Central memory CD8-positive, alpha-beta T cell (primary cell): Measurements from ENCODE around the gene VSIG10L2.
"Not testable (repeated sequence)": the region's sequence is repeated elsewhere in the genome, so short reads cannot be mapped to it uniquely, and the experiment has no call there.

Source experiments
- ATAC-seq: fragments of 150-1000 bp; cut with Tn5 transposase; replicated peaks from 2 replicates; pipeline ENCODE4 v1.10.0; 2022; ENCODE audit warnings: mild to moderate bottlenecking, moderate FRiP score, moderate number of reproducible peaks; ENCODE audit not compliant: poor library complexity, severe bottlenecking; ENCODE audit errors: extremely low read depth
- DNase-seq, 2 donors: peaks; one replicate each; pipeline ENCODE4 v3.0.0; 2021; ENCODE audit warnings: low spot score in 2 of 2
- H3K27ac Mint-ChIP-seq: one replicate; pipeline ENCODE4 v1.8.0; 2022; ENCODE audit warnings: low read depth, mild to moderate bottlenecking, moderate library complexity, mixed read lengths
- H3K27me3 Mint-ChIP-seq: one replicate; pipeline ENCODE4 v1.8.0; 2022; ENCODE audit warnings: mixed read lengths
- H3K36me3 Mint-ChIP-seq: one replicate; pipeline ENCODE4 v1.8.0; 2022; ENCODE audit warnings: mild to moderate bottlenecking, moderate library complexity, mixed read lengths; ENCODE audit not compliant: insufficient read depth
- H3K4me1 Mint-ChIP-seq: one replicate; pipeline ENCODE4 v1.8.0; 2022; ENCODE audit warnings: mixed read lengths
- H3K4me3 Mint-ChIP-seq: one replicate; pipeline ENCODE4 v1.8.0; 2022; ENCODE audit warnings: mild to moderate bottlenecking, moderate library complexity, mixed read lengths
- H3K9me3 Mint-ChIP-seq: one replicate; pipeline ENCODE4 v1.8.0; 2022; ENCODE audit warnings: mixed read lengths

The VSIG10L2 gene

GRCh38 chr11:125945797-125946520, at the start of gene VSIG10L2:
Gene VSIG10L2, plus strand, starts transcription at chr11:125946044. Its CDS starts 12 bp downstream, at chr11:125946056.
- Mint-ChIP-seq H3K9me3 (no peaks in the 10 kb centered on the region), H3K36me3 (peaks cover 2% of the 10 kb centered on the region), H3K4me1 (peaks cover 8% of the 10 kb centered on the region), H3K27me3 (peaks cover 16% of the 10 kb centered on the region), H3K4me3 (no peak within 1 kb of the TSS), H3K27ac (no peak within 1 kb of the TSS)
- DNase-seq = no peak
- no peak for ATAC-seq

GRCh38 chr11:125901872-125902271, 44.0 kb upstream of the VSIG10L2 start:
- Mint-ChIP-seq H3K9me3 (no peaks in the 10 kb centered on the region), H3K27me3 (peaks cover 32% of the 10 kb centered on the region), H3K36me3 (peaks cover 17% of the 10 kb centered on the region), H3K27ac (no peak overlapping the region), H3K4me3 (peak overlapping the region; percentile 94), H3K4me1 (peaks cover 24% of the 10 kb centered on the region)
- DNase-seq (no peak), ATAC-seq (no peak)

- Mint-ChIP-seq H3K4me1 (peaks cover 24% of the 10 kb centered on the region), H3K27ac (peak overlapping the region; percentile 86), H3K4me3 (peak overlapping the region; percentile 94), H3K36me3 (peaks cover 17% of the 10 kb centered on the region), H3K27me3 (peaks cover 32% of the 10 kb centered on the region), H3K9me3 (no peaks in the 10 kb centered on the region)
- no peak for DNase-seq
- ATAC-seq = no peak
These were observed 43.4 kb upstream of the VSIG10L2 start for GRCh38 chr11:125902277-125902926.

- H3K4me3 Mint-ChIP-seq = peak within 1 kb of the TSS; percentile 94
- DNase-seq = peak; percentile 67 to 72
- H3K27me3 Mint-ChIP-seq = peaks cover 32% of the 10 kb centered on the region
- H3K9me3 Mint-ChIP-seq = no peaks in the 10 kb centered on the region
- H3K27ac Mint-ChIP-seq = peak within 1 kb of the TSS; percentile 86
- H3K36me3 Mint-ChIP-seq = peaks cover 15% of the 10 kb centered on the region
- ATAC-seq = peak; percentile 93
- peaks cover 24% of the 10 kb centered on the region for H3K4me1 Mint-ChIP-seq
These were observed 42.7 kb upstream of the VSIG10L2 start, which contains the start of gene PUS3 for GRCh38 chr11:125902927-125903710. Gene PUS3, minus strand, starts transcription at chr11:125903206. Its CDS starts 6,922 bp downstream, at chr11:125896284.

DNA sequence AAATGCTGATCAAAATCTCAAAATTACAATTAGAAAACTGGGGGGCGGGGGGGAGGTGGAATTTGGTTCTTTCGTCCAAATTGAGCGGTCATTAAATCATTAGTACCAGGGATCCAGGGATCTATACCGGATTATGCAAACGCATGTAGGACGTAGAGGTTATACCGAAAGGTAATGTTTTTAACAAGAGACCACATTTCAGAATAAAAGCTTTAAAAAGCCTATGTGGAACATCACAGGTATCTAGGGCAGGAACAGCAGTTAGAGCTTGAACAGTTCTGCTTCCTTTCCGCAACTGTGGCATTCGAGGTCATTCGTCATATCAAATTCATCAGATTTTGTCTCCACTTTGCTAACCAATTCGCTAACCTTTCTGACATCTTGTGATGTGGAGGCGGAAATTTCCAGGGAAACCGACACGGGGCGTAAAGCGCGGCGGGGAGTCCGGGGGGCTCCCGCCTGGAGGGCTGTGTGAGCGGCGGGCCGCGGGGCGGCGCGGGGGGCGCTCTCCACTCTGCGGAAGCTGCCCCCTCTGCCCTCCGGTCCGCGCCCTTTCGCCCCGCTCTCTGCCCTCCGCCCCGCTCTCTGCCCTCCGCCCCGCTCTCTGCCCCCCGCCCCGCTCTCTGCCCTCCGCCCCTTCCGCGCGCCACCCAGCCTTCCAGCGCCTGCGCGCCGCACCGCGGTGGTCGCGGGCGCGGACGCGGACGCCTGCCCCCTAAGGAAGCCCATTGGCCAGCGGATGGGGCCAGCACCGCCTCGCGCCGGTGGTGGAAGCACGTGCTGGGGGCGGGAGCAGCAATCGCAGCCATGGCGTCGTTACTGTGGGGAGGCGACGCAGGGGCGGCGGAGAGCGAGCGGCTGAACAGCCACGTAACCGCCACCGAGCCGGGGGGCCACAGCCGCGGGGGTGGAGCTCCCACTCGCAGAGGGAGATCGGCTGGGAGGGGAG, 41.9 kb upstream of the VSIG10L2 start, which contains the start of gene DDX25:
Gene DDX25 (plus strand): TSS at position 798 of the 949 bp plus-strand sequence. CDS start 10 bp downstream, at position 808.
- H3K4me1 Mint-ChIP-seq = peaks cover 24% of the 10 kb centered on the region
- DNase-seq = no peak

GRCh38 chr11:125904678-125905077, 41.2 kb upstream of the VSIG10L2 start:
- peaks cover 11% of the 10 kb centered on the region for H3K36me3 Mint-ChIP-seq
- no peaks in the 10 kb centered on the region for H3K9me3 Mint-ChIP-seq
- H3K4me1 Mint-ChIP-seq = peaks cover 24% of the 10 kb centered on the region
- DNase-seq (no peak), ATAC-seq (no peak)
- H3K27ac Mint-ChIP-seq = no peak overlapping the region
- H3K4me3 Mint-ChIP-seq = peak overlapping the region; percentile 94
- peaks cover 34% of the 10 kb centered on the region for H3K27me3 Mint-ChIP-seq

More for the DNA sequence above, 41.9 kb upstream of the VSIG10L2 start, which contains the start of gene DDX25:
- peak; percentile 25 for ATAC-seq
- H3K27ac Mint-ChIP-seq = peak within 1 kb of the TSS; percentile 86
- H3K36me3 Mint-ChIP-seq = peaks cover 15% of the 10 kb centered on the region
- peak within 1 kb of the TSS; percentile 94 for H3K4me3 Mint-ChIP-seq
- H3K9me3 Mint-ChIP-seq = no peaks in the 10 kb centered on the region
- H3K27me3 Mint-ChIP-seq = peaks cover 32% of the 10 kb centered on the region

GRCh38 chr11:125910226-125910849, 35.5 kb upstream of the VSIG10L2 start:
- Mint-ChIP-seq H3K27me3 (peaks cover 42% of the 10 kb centered on the region), H3K27ac (no peak overlapping the region), H3K4me1 (no peaks in the 10 kb centered on the region), H3K4me3 (no peak overlapping the region), H3K36me3 (peaks cover 2% of the 10 kb centered on the region), H3K9me3 (no peaks in the 10 kb centered on the region)
- DNase-seq (no peak), ATAC-seq (no peak)

GRCh38 chr11:125914601-125915000, 31.2 kb upstream of the VSIG10L2 start:
- not testable (repeated sequence) for H3K9me3 Mint-ChIP-seq, H3K4me1 Mint-ChIP-seq, H3K27ac Mint-ChIP-seq, H3K36me3 Mint-ChIP-seq, H3K4me3 Mint-ChIP-seq, ATAC-seq, DNase-seq
- peaks cover 69% of the 10 kb centered on the region for H3K27me3 Mint-ChIP-seq

DNA sequence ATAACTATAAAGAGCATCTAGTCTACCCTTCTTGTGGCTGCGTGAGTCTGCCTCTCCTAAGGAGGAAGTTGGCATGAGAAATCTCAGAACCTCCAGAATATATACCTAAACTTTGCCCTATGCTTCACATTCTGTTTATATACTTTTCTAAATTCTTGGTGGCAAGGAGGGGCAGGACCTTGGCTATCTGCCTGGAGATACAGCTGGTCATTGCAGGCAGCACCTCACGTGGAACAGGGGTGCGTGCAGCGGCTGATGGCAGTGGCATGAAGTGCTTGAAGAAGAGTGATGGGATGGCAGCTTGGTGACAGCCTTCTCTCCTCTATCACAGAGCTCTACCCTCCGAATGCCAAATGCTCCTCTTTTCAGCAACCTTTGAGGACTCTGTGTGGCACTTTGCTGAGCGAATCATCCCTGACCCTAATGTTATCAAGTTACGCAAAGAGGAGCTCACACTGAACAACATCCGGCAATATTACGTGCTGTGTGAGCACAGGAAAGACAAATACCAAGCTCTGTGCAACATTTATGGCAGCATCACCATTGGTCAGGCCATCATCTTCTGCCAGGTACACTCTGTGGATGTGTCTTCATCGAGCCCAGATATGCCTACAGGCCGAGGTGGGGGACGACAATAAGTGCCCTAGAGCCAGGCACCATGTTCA, 29.0 kb upstream of the VSIG10L2 start:
- DNase-seq (no peak), ATAC-seq (no peak)
- Mint-ChIP-seq H3K9me3 (no peaks in the 10 kb centered on the region), H3K4me3 (no peak overlapping the region), H3K27me3 (peaks cover 64% of the 10 kb centered on the region), H3K4me1 (no peaks in the 10 kb centered on the region), H3K36me3 (no peaks in the 10 kb centered on the region), H3K27ac (no peak overlapping the region)

GRCh38 chr11:125918140-125918840, 27.6 kb upstream of the VSIG10L2 start:
- H3K27me3 Mint-ChIP-seq = peaks cover 56% of the 10 kb centered on the region
- DNase-seq (no peak), ATAC-seq (no peak)
- no peaks in the 10 kb centered on the region for H3K4me1 Mint-ChIP-seq
- H3K36me3 Mint-ChIP-seq = no peaks in the 10 kb centered on the region
- no peaks in the 10 kb centered on the region for H3K9me3 Mint-ChIP-seq
- H3K27ac Mint-ChIP-seq = no peak overlapping the region
- no peak overlapping the region for H3K4me3 Mint-ChIP-seq
